Omental fat pad (tissue), 4 donors: Measurements from ENCODE around the gene TEDC2. TPM values are rescaled to one million over a fixed set of nuclear protein-coding genes. Genes with fewer than 3 reads are reported as not detected.

Experiments used
- ATAC-seq: fragments of 150-250 bp; one replicate; pipeline ENCODE4 v1.9.1; 2016; ENCODE audit warnings: mild to moderate bottlenecking, moderate library complexity; ENCODE audit not compliant: low FRiP score
- DNase-seq: peaks from one replicate; pipeline ENCODE4 v3.0.0-alpha.2; 2019; ENCODE audit warnings: low spot score
- CTCF ChIP-seq, 3 donors: fragments of 450-650 bp; IDR thresholded peaks; one replicate each; pipeline ENCODE4 v1.5.1; 2016 to 2017; ENCODE audit warnings: antibody characterized with exemption in 3 of 3, mild to moderate bottlenecking in 3 of 3, moderate library complexity in 2 of 3
- total RNA-seq, 4 donors: library from RNA; depleted of rRNA; stranded (reverse); fragments of >200 nt; gene quantifications; one replicate each; pipeline ENCODE4 v1.1.0, GENCODE V29; 2016

TEDC2 gene
- total RNA-seq, 4 donors from 2014 or later: 0.50 to 1.1 TPM; not detected in 2

DNA sequence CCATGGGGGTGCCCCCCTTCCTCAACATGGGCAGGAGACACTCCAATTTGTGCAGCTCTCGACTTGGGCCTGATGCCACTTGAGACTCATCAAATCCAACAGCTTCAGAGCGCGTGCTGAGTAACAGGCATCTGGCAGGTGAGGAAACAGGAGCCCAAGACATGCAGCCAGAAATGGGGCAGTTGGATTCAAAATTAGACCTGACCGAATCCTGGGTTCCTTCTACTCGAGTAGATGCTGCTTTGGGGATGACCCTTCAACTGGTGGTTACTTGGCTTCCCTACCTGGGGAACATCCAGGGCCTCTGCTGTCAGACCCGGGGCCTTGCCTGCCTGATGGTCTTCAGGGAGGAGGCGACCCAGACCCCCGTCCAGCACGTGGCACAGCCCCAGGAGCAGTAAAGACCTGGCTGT, 10.7 kb downstream of the TEDC2 start:
- ATAC-seq: no peak
- no peak for TF ChIP-seq CTCF (IDR thresholded peaks at IDR 0.05)
- no peak for DNase-seq

DNA sequence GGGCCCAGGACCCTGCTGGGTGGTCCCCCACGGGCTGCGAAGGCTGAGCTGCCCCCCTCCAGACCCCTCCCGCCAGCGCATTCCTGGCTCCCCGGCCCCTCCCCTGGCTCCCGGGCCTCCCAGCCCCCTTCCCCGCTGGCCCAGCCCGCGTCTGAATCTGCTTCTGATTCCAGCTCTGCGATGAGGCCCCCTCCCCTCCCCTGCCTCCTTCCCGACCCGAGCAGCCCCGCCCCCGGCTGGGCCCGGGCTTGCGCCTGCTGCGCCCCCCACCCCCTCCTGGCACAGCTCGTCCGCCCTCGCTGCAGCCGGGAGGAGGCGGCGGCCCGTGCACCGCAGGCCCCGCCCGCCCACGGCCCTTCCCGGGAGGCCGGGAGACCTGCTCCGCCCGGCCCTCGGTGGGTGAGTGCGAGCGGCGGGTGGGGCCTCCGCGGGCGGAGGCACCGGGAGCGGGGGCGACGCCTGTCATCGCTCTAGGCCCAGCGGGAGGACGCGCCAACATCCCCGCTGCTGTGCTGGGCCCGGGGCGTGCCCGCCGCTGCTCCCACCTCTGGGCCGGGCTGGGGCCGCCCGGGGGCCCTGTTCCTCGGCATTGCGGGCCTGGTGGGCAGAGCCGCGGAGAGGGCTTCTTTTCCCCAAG, 11.2 kb downstream of the TEDC2 start, which contains the start of gene NTN3:
Gene NTN3, plus strand, starts transcription at position 282 of the 637 bp plus-strand sequence. CDS start 405 bp downstream, outside the sequence.
- DNase-seq (no peak), ATAC-seq (no peak)
- TF ChIP-seq CTCF (IDR thresholded peaks at IDR 0.05): no peak

DNA sequence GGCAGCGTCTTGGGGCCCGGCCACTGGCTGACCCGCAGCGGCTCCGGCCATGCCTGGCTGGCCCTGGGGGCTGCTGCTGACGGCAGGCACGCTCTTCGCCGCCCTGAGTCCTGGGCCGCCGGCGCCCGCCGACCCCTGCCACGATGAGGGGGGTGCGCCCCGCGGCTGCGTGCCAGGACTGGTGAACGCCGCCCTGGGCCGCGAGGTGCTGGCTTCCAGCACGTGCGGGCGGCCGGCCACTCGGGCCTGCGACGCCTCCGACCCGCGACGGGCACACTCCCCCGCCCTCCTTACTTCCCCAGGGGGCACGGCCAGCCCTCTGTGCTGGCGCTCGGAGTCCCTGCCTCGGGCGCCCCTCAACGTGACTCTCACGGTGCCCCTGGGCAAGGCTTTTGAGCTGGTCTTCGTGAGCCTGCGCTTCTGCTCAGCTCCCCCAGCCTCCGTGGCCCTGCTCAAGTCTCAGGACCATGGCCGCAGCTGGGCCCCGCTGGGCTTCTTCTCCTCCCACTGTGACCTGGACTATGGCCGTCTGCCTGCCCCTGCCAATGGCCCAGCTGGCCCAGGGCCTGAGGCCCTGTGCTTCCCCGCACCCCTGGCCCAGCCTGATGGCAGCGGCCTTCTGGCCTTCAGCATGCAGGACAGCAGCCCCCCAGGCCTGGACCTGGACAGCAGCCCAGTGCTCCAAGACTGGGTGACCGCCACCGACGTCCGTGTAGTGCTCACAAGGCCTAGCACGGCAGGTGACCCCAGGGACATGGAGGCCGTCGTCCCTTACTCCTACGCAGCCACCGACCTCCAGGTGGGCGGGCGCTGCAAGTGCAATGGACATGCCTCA, 12.0 kb downstream of the TEDC2 start:
- ATAC-seq: no peak

GRCh38 chr16:2472488-2472864, 12.6 kb downstream of the TEDC2 start:
- no peak for TF ChIP-seq CTCF (IDR thresholded peaks at IDR 0.05)
- no peak for DNase-seq
- ATAC-seq: no peak

More for the DNA sequence above, 12.0 kb downstream of the TEDC2 start:
- TF ChIP-seq CTCF (IDR thresholded peaks at IDR 0.05): no peak
- DNase-seq: no peak

GRCh38 chr16:2472885-2473445, 13.1 kb downstream of the TEDC2 start:
- no peak for ATAC-seq
- no peak for DNase-seq
- no peak for TF ChIP-seq CTCF (IDR thresholded peaks at IDR 0.05)

DNA sequence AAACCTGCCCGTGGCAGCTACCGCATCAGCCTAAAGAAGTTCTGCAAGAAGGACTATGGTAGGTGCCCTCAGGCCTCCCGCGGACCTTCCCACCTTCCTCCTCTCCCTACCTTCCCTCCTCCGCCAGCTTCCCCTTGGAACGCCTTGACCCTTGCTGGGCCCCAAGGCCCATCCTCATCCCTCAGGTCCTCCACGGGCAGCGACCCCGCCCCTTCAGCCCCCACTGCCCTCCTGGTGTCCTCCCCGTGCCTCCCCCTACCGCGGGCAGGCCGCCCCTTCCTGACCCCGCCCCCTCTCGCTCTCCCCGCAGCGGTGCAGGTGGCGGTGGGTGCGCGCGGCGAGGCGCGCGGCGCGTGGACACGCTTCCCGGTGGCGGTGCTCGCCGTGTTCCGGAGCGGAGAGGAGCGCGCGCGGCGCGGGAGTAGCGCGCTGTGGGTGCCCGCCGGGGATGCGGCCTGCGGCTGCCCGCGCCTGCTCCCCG, 13.6 kb downstream of the TEDC2 start:
- ATAC-seq (no peak), DNase-seq (no peak)
- no peak for TF ChIP-seq CTCF (IDR thresholded peaks at IDR 0.05)
